GM12875 (cell line): ENCODE measurements around the gene MCF2L2.
"Not testable (repeated sequence)": the region's sequence is repeated elsewhere in the genome, so short reads cannot be mapped to it uniquely, and the experiment has no call there.

Experiments
- H3K4me3 ChIP-seq: one replicate; pipeline ENCODE4 v1.5.1; 2011; ENCODE audit warnings: low read depth, low read length, control low read depth
- CTCF ChIP-seq: IDR thresholded peaks from 2 replicates; pipeline ENCODE4 v1.5.1; 2011; ENCODE audit warnings: low read depth, mild to moderate bottlenecking, control low read depth, inconsistent platforms, low read length, moderate library complexity, borderline replicate concordance; ENCODE audit not compliant: insufficient read depth

MCF2L2 gene

GRCh38 chr3:183468424-183468823 is 40.0 kb upstream of the MCF2L2 start:
- H3K4me3 ChIP-seq, result no peak overlapping the region
- TF ChIP-seq CTCF, result no peak

- TF ChIP-seq CTCF, result no peak
- no peak overlapping the region for H3K4me3 ChIP-seq
These were observed 38.2 kb upstream of the MCF2L2 start for GRCh38 chr3:183466575-183466974.

GRCh38 chr3:183465710-183466109 is 37.3 kb upstream of the MCF2L2 start:
- H3K4me3 ChIP-seq, result not testable (repeated sequence)

GRCh38 chr3:183464480-183464879 is 36.1 kb upstream of the MCF2L2 start:
- TF ChIP-seq CTCF, result no peak
- no peak overlapping the region for H3K4me3 ChIP-seq

- no peak for TF ChIP-seq CTCF
- no peak overlapping the region for H3K4me3 ChIP-seq
These were observed 31.9 kb upstream of the MCF2L2 start for GRCh38 chr3:183460081-183461055.

GRCh38 chr3:183455089-183455488 is 26.7 kb upstream of the MCF2L2 start:
- no peak overlapping the region for H3K4me3 ChIP-seq
- TF ChIP-seq CTCF, result no peak

GRCh38 chr3:183454064-183454463 is 25.6 kb upstream of the MCF2L2 start:
- no peak for TF ChIP-seq CTCF
- H3K4me3 ChIP-seq, result no peak overlapping the region
